WTC11 (cell line): Measurements from ENCODE around the gene SACS. TPM values are rescaled to one million over a fixed set of nuclear protein-coding genes. Genes with fewer than 3 reads are reported as not detected.
A peak's percentile ranks its signal among the peaks of the same experiment; 100 is the strongest.

ENCODE experiments used
- ATAC-seq: fragments of 200-7000 bp; cut with Tn5 transposase; 2 replicates; pipeline ENCODE4 v1.10.0; 2021; ENCODE audit warnings: mild to moderate bottlenecking, moderate library complexity
- CTCF ChIA-PET: fragments of 300-600 bp; sonication (Branson Sonifier 250); formaldehyde crosslinking; loops from one replicate; lab custom pipeline; 2021; ENCODE audit warnings: antibody characterized with exemption; lab: Charles Lee
- POLR2A ChIA-PET: fragments of 350-600 bp; sonication (Branson Sonifier 250); formaldehyde crosslinking; loops from one replicate; lab custom pipeline; 2021; ENCODE audit warnings: antibody characterized with exemption; lab: Charles Lee
- DNase-seq: peaks from one replicate; pipeline ENCODE4 v3.0.0; 2021; ENCODE audit warnings: low spot score
- H3K27ac Mint-ChIP-seq: 2 replicates; pipeline ENCODE4 v1.8.0; 2021; ENCODE audit warnings: mixed read lengths
- H3K27me3 Mint-ChIP-seq: 2 replicates; pipeline ENCODE4 v1.8.0; 2021; ENCODE audit warnings: low read depth, mild to moderate bottlenecking, moderate library complexity, mixed read lengths
- H3K36me3 Mint-ChIP-seq: 2 replicates; pipeline ENCODE4 v1.8.0; 2021; ENCODE audit warnings: mixed read lengths
- H3K4me1 Mint-ChIP-seq: 2 replicates; pipeline ENCODE4 v1.8.0; 2022; ENCODE audit warnings: mixed read lengths
- H3K4me3 Mint-ChIP-seq: 2 replicates; pipeline ENCODE4 v1.8.0; 2021; ENCODE audit warnings: mild to moderate bottlenecking, moderate library complexity, mixed read lengths
- H3K9me3 Mint-ChIP-seq: 2 replicates; pipeline ENCODE4 v1.8.0; 2021; ENCODE audit warnings: mixed read lengths
- ARID4B ChIP-seq: sonication (generic); formaldehyde crosslinking; IDR thresholded peaks from 2 replicates; pipeline ENCODE4 v1.8.0; 2023; ENCODE audit warnings: missing genetic modification reagents, mild to moderate bottlenecking, borderline replicate concordance
- ATF6 ChIP-seq: sonication (generic); formaldehyde crosslinking; IDR thresholded peaks from 2 replicates; pipeline ENCODE4 v1.8.1; 2023; ENCODE audit warnings: mild to moderate bottlenecking, missing genetic modification reagents
- FOXK1 ChIP-seq: sonication (generic); formaldehyde crosslinking; IDR thresholded peaks from 2 replicates; pipeline ENCODE4 v1.8.0; 2022; ENCODE audit warnings: mild to moderate bottlenecking, moderate library complexity, missing genetic modification reagents
- FOXP4 ChIP-seq: sonication (generic); formaldehyde crosslinking; IDR thresholded peaks from 2 replicates; pipeline ENCODE4 v1.8.0; 2022; ENCODE audit warnings: mild to moderate bottlenecking, missing genetic modification reagents
- MXD4 ChIP-seq: fragments of 250-450 bp; sonication (Bioruptor Pico); IDR thresholded peaks from 2 replicates; pipeline ENCODE4 v1.8.0; 2021; ENCODE audit warnings: mild to moderate bottlenecking, moderate library complexity, borderline replicate concordance
- NR3C1 ChIP-seq: sonication (generic); formaldehyde crosslinking; conservative IDR thresholded peaks from 2 replicates; pipeline ENCODE4 v1.8.1; 2023; ENCODE audit warnings: low read depth, mild to moderate bottlenecking, missing genetic modification reagents
- OVOL2 ChIP-seq: fragments of 250-450 bp; sonication (Bioruptor Pico); IDR thresholded peaks from 2 replicates; pipeline ENCODE4 v1.9.0; 2021; ENCODE audit warnings: mild to moderate bottlenecking, borderline replicate concordance
- PRDM15 ChIP-seq: sonication (generic); formaldehyde crosslinking; IDR thresholded peaks from 2 replicates; pipeline ENCODE4 v1.8.0; 2022; ENCODE audit warnings: missing genetic modification reagents
- RORB ChIP-seq: fragments of 250-450 bp; sonication (Bioruptor Pico); IDR thresholded peaks from 2 replicates; pipeline ENCODE4 v1.9.0; 2021; ENCODE audit warnings: mild to moderate bottlenecking
- SP1 ChIP-seq: sonication (generic); formaldehyde crosslinking; conservative IDR thresholded peaks from 2 replicates; pipeline ENCODE4 v1.8.1; 2022; ENCODE audit warnings: missing genetic modification reagents
- ZNF219 ChIP-seq: sonication (generic); formaldehyde crosslinking; IDR thresholded peaks from 2 replicates; pipeline ENCODE4 v1.8.0; 2023; ENCODE audit warnings: missing genetic modification reagents, mild to moderate bottlenecking, borderline replicate concordance
- ZNF317 ChIP-seq: sonication (generic); formaldehyde crosslinking; IDR thresholded peaks from 2 replicates; pipeline ENCODE4 v1.8.1; 2023; ENCODE audit warnings: low read depth, mild to moderate bottlenecking, moderate library complexity, missing genetic modification reagents, borderline replicate concordance
- ZNF416 ChIP-seq: fragments of 250-450 bp; sonication (Bioruptor Pico); IDR thresholded peaks from 2 replicates; pipeline ENCODE4 v1.9.0; 2021; ENCODE audit warnings: mild to moderate bottlenecking, inconsistent platforms
- ZNF532 ChIP-seq: fragments of 250-450 bp; sonication (Bioruptor Pico); IDR thresholded peaks from 2 replicates; pipeline ENCODE4 v1.9.0; 2021; ENCODE audit warnings: mild to moderate bottlenecking, borderline replicate concordance
- total RNA-seq: library from RNA; stranded (reverse); gene quantifications from 3 replicates; pipeline ENCODE4 v1.2.3, GENCODE V29; 2021
- TF ChIP-seq, protein P1 (sequence below): sonication (generic); formaldehyde crosslinking; IDR thresholded peaks from 2 replicates; pipeline ENCODE4 v1.8.1; 2022; ENCODE audit warnings: missing genetic modification reagents, borderline replicate concordance

Gene SACS
- total RNA-seq, 1 experiment from 2014 or later, result 35.2 TPM

- TF ChIP-seq ARID4B (CRISPR knock-in tag) (no peak), MXD4 (no peak), NR3C1 (CRISPR knock-in tag) (no peak), SP1 (no peak), RORB (CRISPR knock-in tag) (no peak), ZNF416 (no peak), PRDM15 (CRISPR knock-in tag) (no peak), OVOL2 (CRISPR knock-in tag) (no peak), ZNF317 (no peak)
- TF ChIP-seq, protein P1, sequence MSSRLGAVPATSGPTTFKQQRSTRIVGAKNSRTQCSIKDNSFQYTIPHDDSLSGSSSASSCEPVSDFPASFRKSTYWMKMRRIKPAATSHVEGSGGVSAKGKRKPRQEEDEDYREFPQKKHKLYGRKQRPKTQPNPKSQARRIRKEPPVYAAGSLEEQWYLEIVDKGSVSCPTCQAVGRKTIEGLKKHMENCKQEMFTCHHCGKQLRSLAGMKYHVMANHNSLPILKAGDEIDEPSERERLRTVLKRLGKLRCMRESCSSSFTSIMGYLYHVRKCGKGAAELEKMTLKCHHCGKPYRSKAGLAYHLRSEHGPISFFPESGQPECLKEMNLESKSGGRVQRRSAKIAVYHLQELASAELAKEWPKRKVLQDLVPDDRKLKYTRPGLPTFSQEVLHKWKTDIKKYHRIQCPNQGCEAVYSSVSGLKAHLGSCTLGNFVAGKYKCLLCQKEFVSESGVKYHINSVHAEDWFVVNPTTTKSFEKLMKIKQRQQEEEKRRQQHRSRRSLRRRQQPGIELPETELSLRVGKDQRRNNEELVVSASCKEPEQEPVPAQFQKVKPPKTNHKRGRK (CRISPR knock-in tag), result no peak
- TF ChIP-seq, all 79 proteins: peak for 0
Measured at GRCh38 chr13:23391752-23392151, 41.8 kb downstream of the SACS start (continued).

GRCh38 chr13:23386533-23386932 is 47.0 kb downstream of the SACS start:
- H3K4me3 Mint-ChIP-seq, result no peak overlapping the region
- no peak for DNase-seq
- H3K9me3 Mint-ChIP-seq, result peaks cover 4% of the 10 kb centered on the region; the same call in 1 of the 2 replicates
- ChIA-PET POLR2A (no interaction called here), CTCF (no interaction called here)
- no peak for ATAC-seq
- H3K4me1 Mint-ChIP-seq, result no peaks in the 10 kb centered on the region
- TF ChIP-seq ZNF532 (CRISPR knock-in tag) (no peak), ZNF219 (no peak), ATF6 (CRISPR knock-in tag) (no peak), FOXP4 (no peak), FOXK1 (CRISPR knock-in tag) (no peak)
- TF ChIP-seq, all 79 proteins: peak for 0
- Mint-ChIP-seq H3K27ac (peak overlapping the region; percentile 68; the same call in 1 of the 2 replicates), H3K36me3 (no peaks in the 10 kb centered on the region), H3K27me3 (no peaks in the 10 kb centered on the region)
